ENCODE data around the gene CEP41. TPM values are rescaled to one million over a fixed set of nuclear protein-coding genes. Genes with fewer than 3 reads are reported as not detected.
"Not testable (repeated sequence)": the region's sequence is repeated elsewhere in the genome, so short reads cannot be mapped to it uniquely, and the experiment has no call there.

Gene CEP41
- total RNA-seq, 1 experiment from 2014 or later = 14.0 TPM

GRCh38 chr7:130379921-130380860 lies 60.6 kb downstream of the CEP41 start, which contains the start of gene CPA1:
TSS of gene CPA1 (plus strand) at chr7:130380494. CDS start at chr7:130380521, 27 bp downstream.
- H3K4me1 Mint-ChIP-seq (ENCODE audit: insufficient read depth, unreplicated experiment) = no peaks in the 10 kb centered on the region
- ChIA-PET CTCF (no interaction called here), POLR2A (interaction anchor here (0.5 kb wide), 1 partner anchor 118 kb away, joined by 3 read pairs; no protein-coding TSS in a partner anchor)
- H3K9me3 Mint-ChIP-seq (ENCODE audit: unreplicated experiment) = no peaks in the 10 kb centered on the region
- H3K27me3 Mint-ChIP-seq (ENCODE audit: insufficient read depth, unreplicated experiment) = no peaks in the 10 kb centered on the region
- DNase-seq (ENCODE audit: unreplicated experiment) = no peak
- no peak for TF ChIP-seq CTCF (IDR thresholded peaks at IDR 0.05; ENCODE audit: unreplicated experiment)
- no TSS peak for BruUV-seq (replicated peaks)
- intact Hi-C loops (cut with micrococcal nuclease) = no loop called here
- no peak within 1 kb of the TSS for H3K4me3 Mint-ChIP-seq (ENCODE audit: unreplicated experiment)
- no peak within 1 kb of the TSS for H3K27ac Mint-ChIP-seq (ENCODE audit: low read depth, unreplicated experiment)
- no peaks in the 10 kb centered on the region for H3K36me3 Mint-ChIP-seq (ENCODE audit: insufficient read depth, unreplicated experiment)

- no peak for DNase-seq (ENCODE audit: unreplicated experiment)
- H3K27me3 Mint-ChIP-seq (ENCODE audit: insufficient read depth, unreplicated experiment) = no peaks in the 10 kb centered on the region
- no TSS peak for BruUV-seq (replicated peaks)
- intact Hi-C loops (cut with micrococcal nuclease) = no loop called here
- no peak for TF ChIP-seq CTCF (IDR thresholded peaks at IDR 0.05; ENCODE audit: unreplicated experiment)
- ChIA-PET CTCF (no interaction called here), POLR2A (no interaction called here)
- H3K36me3 Mint-ChIP-seq (ENCODE audit: insufficient read depth, unreplicated experiment) = no peaks in the 10 kb centered on the region
- H3K4me1 Mint-ChIP-seq (ENCODE audit: insufficient read depth, unreplicated experiment) = peaks cover under 1% of the 10 kb centered on the region
- H3K4me3 Mint-ChIP-seq (ENCODE audit: unreplicated experiment) = no peak overlapping the region
- no peaks in the 10 kb centered on the region for H3K9me3 Mint-ChIP-seq (ENCODE audit: unreplicated experiment)
- no peak overlapping the region for H3K27ac Mint-ChIP-seq (ENCODE audit: low read depth, unreplicated experiment)
Observed at GRCh38 chr7:130379532-130379920, 61.3 kb downstream of the CEP41 start.

- Mint-ChIP-seq H3K4me1 (ENCODE audit: insufficient read depth, unreplicated experiment) (peaks cover 6% of the 10 kb centered on the region), H3K27ac (ENCODE audit: low read depth, unreplicated experiment) (no peak overlapping the region), H3K27me3 (ENCODE audit: insufficient read depth, unreplicated experiment) (no peaks in the 10 kb centered on the region), H3K9me3 (ENCODE audit: unreplicated experiment) (no peaks in the 10 kb centered on the region), H3K4me3 (ENCODE audit: unreplicated experiment) (no peak overlapping the region), H3K36me3 (ENCODE audit: insufficient read depth, unreplicated experiment) (no peaks in the 10 kb centered on the region)
- no peak for DNase-seq (ENCODE audit: unreplicated experiment)
- intact Hi-C loops (cut with micrococcal nuclease) = no loop called here
- BruUV-seq (replicated peaks) = no TSS peak
- POLR2A ChIA-PET = no interaction called here
- CTCF ChIA-PET = interaction anchor here (0.6 kb wide), 1 partner anchor 21 kb away, joined by 3 read pairs; no protein-coding TSS in a partner anchor
- no peak for TF ChIP-seq CTCF (IDR thresholded peaks at IDR 0.05; ENCODE audit: unreplicated experiment)
Observed at GRCh38 chr7:130379019-130379418, 61.8 kb downstream of the CEP41 start.

GRCh38 chr7:130377178-130377577 lies 63.6 kb downstream of the CEP41 start:
- intact Hi-C loops (cut with micrococcal nuclease) = no loop called here
- H3K9me3 Mint-ChIP-seq (ENCODE audit: unreplicated experiment) = peaks cover under 1% of the 10 kb centered on the region
- no peaks in the 10 kb centered on the region for H3K27me3 Mint-ChIP-seq (ENCODE audit: insufficient read depth, unreplicated experiment)
- peaks cover 24% of the 10 kb centered on the region for H3K4me1 Mint-ChIP-seq (ENCODE audit: insufficient read depth, unreplicated experiment)
- H3K4me3 Mint-ChIP-seq (ENCODE audit: unreplicated experiment) = no peak overlapping the region
- no peaks in the 10 kb centered on the region for H3K36me3 Mint-ChIP-seq (ENCODE audit: insufficient read depth, unreplicated experiment)
- BruUV-seq (replicated peaks) = no TSS peak
- TF ChIP-seq CTCF (IDR thresholded peaks at IDR 0.05; ENCODE audit: unreplicated experiment) = no peak
- H3K27ac Mint-ChIP-seq (ENCODE audit: low read depth, unreplicated experiment) = no peak overlapping the region
- CTCF ChIA-PET = interaction anchor here (0.7 to 1.3 kb wide), 2 partner anchors 14 to 204 kb away, joined by 4 read pairs; no protein-coding TSS in a partner anchor
- DNase-seq (ENCODE audit: unreplicated experiment) = no peak
- POLR2A ChIA-PET = interaction anchor here (0.6 to 0.7 kb wide), 2 partner anchors 27 to 585 kb away, joined by 3 read pairs; no protein-coding TSS in a partner anchor

- H3K36me3 Mint-ChIP-seq (ENCODE audit: insufficient read depth, unreplicated experiment); H3K9me3 Mint-ChIP-seq (ENCODE audit: unreplicated experiment); BruUV-seq (replicated peaks); H3K27me3 Mint-ChIP-seq (ENCODE audit: insufficient read depth, unreplicated experiment); H3K27ac Mint-ChIP-seq (ENCODE audit: low read depth, unreplicated experiment); DNase-seq (ENCODE audit: unreplicated experiment); intact Hi-C loops (cut with micrococcal nuclease); CTCF ChIA-PET; H3K4me3 Mint-ChIP-seq (ENCODE audit: unreplicated experiment): not testable (repeated sequence)
- POLR2A ChIA-PET = interaction anchor here (0.7 kb wide), 1 partner anchor 26 kb away, joined by 3 read pairs; no protein-coding TSS in a partner anchor
- H3K4me1 Mint-ChIP-seq (ENCODE audit: insufficient read depth, unreplicated experiment) = peaks cover 31% of the 10 kb centered on the region
Observed at GRCh38 chr7:130376461-130376860, 64.4 kb downstream of the CEP41 start.

All from MCF 10A (cell line).